Measurements from ENCODE around the gene SLC12A3. TPM values are rescaled to one million over a fixed set of nuclear protein-coding genes. Genes with fewer than 3 reads are reported as not detected.

The SLC12A3 gene
- polyA plus RNA-seq, 3 donors: 0.03 TPM; not detected in 2

DNA sequence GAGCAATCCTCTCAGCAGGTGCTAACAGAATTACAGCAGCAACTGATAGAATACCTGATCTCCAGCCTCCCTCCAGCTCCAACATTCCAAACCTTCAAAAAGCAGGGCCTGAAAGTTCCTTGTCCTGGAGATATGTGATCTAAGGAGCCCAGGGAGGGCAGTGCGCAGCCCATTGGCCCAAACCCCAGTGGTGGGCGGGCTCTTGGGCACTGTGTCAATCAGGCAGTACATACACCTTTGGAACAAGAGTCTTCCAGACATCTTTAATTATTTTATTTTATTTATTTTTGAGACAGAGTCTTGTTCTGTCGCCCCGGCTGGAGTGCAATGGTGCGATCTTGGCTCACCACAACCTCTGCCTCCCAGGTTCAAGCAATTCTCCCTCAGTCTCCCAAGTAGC, 24.2 kb downstream of the SLC12A3 start:
- TF ChIP-seq CTCF (IDR thresholded peaks at IDR 0.05): no peak
- Histone ChIP-seq H2AFZ (ENCODE audit: insufficient read depth, low read depth, low read length, poor library complexity, severe bottlenecking) (no peak overlapping the region), H3K27me3 (ENCODE audit: control insufficient read depth in 2 of 2, insufficient read depth in 2 of 2, low read length in 2 of 2) (no peaks in the 10 kb centered on the region), H3K4me2 (replicated peaks; ENCODE audit: extremely low read depth, low read length, poor library complexity, severe bottlenecking) (no peak overlapping the region), H3K27ac (ENCODE audit: low read depth in 1 of 2, low read length in 2 of 2) (no peak overlapping the region), H3K4me3 (replicated peaks in 1 of 3; ENCODE audit: low read depth in 2 of 3, low read length in 3 of 3) (no peak overlapping the region), H4K20me1 (ENCODE audit: insufficient read depth, low read length) (no peaks in the 10 kb centered on the region), H3K4me1 (ENCODE audit: control insufficient read depth in 1 of 2, insufficient read depth in 2 of 2, low read length in 2 of 2) (peaks cover 7 to 10% of the 10 kb centered on the region in 2 donors), H3K79me2 (ENCODE audit: insufficient read depth, low read length) (no peaks in the 10 kb centered on the region), H3K9me3 (replicated peaks in 1 of 2; ENCODE audit: control insufficient read depth in 1 of 2, insufficient read depth in 1 of 2, low read length in 2 of 2) (no peaks in the 10 kb centered on the region), H3K36me3 (replicated peaks in 1 of 2; ENCODE audit: control insufficient read depth in 1 of 2, insufficient read depth in 2 of 2, low read length in 2 of 2) (no peaks in the 10 kb centered on the region), H3K9ac (ENCODE audit: insufficient read depth, low read length, poor library complexity, severe bottlenecking) (no peak overlapping the region)
- peak overlapping the region in 1 of 7 donors; percentile 30 for H3K27ac Mint-ChIP-seq
- peaks cover 9% of the 10 kb centered on the region for H3K4me1 Mint-ChIP-seq
- no peak overlapping the region for H3K4me3 Mint-ChIP-seq
- no peaks in the 10 kb centered on the region for H3K36me3 Mint-ChIP-seq
- no CpG with 5 or more reads among the region's 5 CpGs for WGBS (ENCODE audit: insufficient coverage)
- peaks cover 9 to 18% (median 13%) of the 10 kb centered on the region in 3 donors for H3K27me3 Mint-ChIP-seq (ENCODE audit: low read depth in 3 of 3)
- intact Hi-C loops (cut with micrococcal nuclease): no loop called here
- no peak for DNase-seq
- no peaks in the 10 kb centered on the region for H3K9me3 Mint-ChIP-seq

DNA sequence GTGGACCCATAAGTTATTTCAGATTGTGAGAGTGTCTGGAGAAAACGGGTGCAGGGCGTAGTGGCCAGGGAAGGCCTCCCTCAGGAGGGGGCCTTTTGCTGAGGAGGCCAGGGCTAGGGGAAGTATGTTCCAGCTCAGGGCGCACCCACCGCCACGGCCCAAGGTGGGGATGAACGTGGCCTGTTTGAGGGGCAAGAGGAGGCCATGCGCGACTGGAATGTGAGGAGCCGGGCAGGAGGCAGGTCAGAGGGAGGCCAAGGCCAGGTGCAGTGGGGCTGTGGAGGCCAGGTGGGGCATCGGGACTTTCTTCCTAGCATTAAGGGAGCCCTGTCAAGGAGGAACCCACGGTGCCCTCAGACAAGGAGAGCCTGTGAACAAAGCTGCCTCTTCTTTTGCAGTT, 26.7 kb downstream of the SLC12A3 start:
- no peaks in the 10 kb centered on the region for H3K27me3 ChIP-seq (ENCODE audit: control insufficient read depth in 2 of 2, insufficient read depth in 2 of 2, low read length in 2 of 2)
- Mint-ChIP-seq H3K4me3 (no peak overlapping the region), H3K4me1 (peaks cover 9% of the 10 kb centered on the region), H3K9me3 (no peaks in the 10 kb centered on the region), H3K36me3 (no peaks in the 10 kb centered on the region), H3K27me3 (ENCODE audit: low read depth in 3 of 3) (peaks cover 11 to 15% (median 12%) of the 10 kb centered on the region in 3 donors), H3K27ac (peak overlapping the region in 2 of 7 donors; percentile 32 to 62)
- no peaks in the 10 kb centered on the region for H3K79me2 ChIP-seq (ENCODE audit: insufficient read depth, low read length)
- TF ChIP-seq CTCF (IDR thresholded peaks at IDR 0.05): no peak
- intact Hi-C loops (cut with micrococcal nuclease): no loop called here
- no peak for DNase-seq
- H3K27ac ChIP-seq (ENCODE audit: low read depth in 1 of 2, low read length in 2 of 2): no peak overlapping the region
- no peak overlapping the region for H3K9ac ChIP-seq (ENCODE audit: insufficient read depth, low read length, poor library complexity, severe bottlenecking)
- no peak overlapping the region for H3K4me3 ChIP-seq (replicated peaks in 1 of 3; ENCODE audit: low read depth in 2 of 3, low read length in 3 of 3)
- no peak overlapping the region for H2AFZ ChIP-seq (ENCODE audit: insufficient read depth, low read depth, low read length, poor library complexity, severe bottlenecking)
- 84% methylated on average over 7 of the region's 11 CpGs for WGBS (ENCODE audit: insufficient coverage)
- no peaks in the 10 kb centered on the region for H3K36me3 ChIP-seq (replicated peaks in 1 of 2; ENCODE audit: control insufficient read depth in 1 of 2, insufficient read depth in 2 of 2, low read length in 2 of 2)
- peaks cover 7 to 10% of the 10 kb centered on the region in 2 donors for H3K4me1 ChIP-seq (ENCODE audit: control insufficient read depth in 1 of 2, insufficient read depth in 2 of 2, low read length in 2 of 2)
- H4K20me1 ChIP-seq (ENCODE audit: insufficient read depth, low read length): no peaks in the 10 kb centered on the region
- no peaks in the 10 kb centered on the region for H3K9me3 ChIP-seq (replicated peaks in 1 of 2; ENCODE audit: control insufficient read depth in 1 of 2, insufficient read depth in 1 of 2, low read length in 2 of 2)
- H3K4me2 ChIP-seq (replicated peaks; ENCODE audit: extremely low read depth, low read length, poor library complexity, severe bottlenecking): no peak overlapping the region

All from CD14-positive monocyte (primary cell).